ENCODE data around the gene ITGAE. TPM values are rescaled to one million over a fixed set of nuclear protein-coding genes. Genes with fewer than 3 reads are reported as not detected.

The ITGAE gene
- total and polyA plus RNA-seq, 4 donors, result 26.5 to 51.2 (median 42.1) TPM

- Histone ChIP-seq H3K27ac (ENCODE audit: low read depth, low read length) (no peak overlapping the region), H3K27me3 (ENCODE audit: control insufficient read depth, insufficient read depth, low read length) (peaks cover 42% of the 10 kb centered on the region), H3K9me3 (ENCODE audit: control insufficient read depth, insufficient read depth, low read length) (no peaks in the 10 kb centered on the region), H3K36me3 (ENCODE audit: control insufficient read depth, insufficient read depth, low read length) (peaks cover 14% of the 10 kb centered on the region), H3K4me3 (ENCODE audit: low read depth, low read length) (no peak overlapping the region), H3K4me1 (ENCODE audit: control insufficient read depth, insufficient read depth, low read length) (peaks cover 24% of the 10 kb centered on the region)
- 82% methylated on average over 9 of the region's 9 CpGs for WGBS (ENCODE audit: insufficient coverage)
- DNase-seq (ENCODE audit: low read depth in 4 of 6, low spot score in 6 of 6), result no peak
Observed at GRCh38 chr17:3693829-3694231, 107.2 kb downstream of the ITGAE start.

DNA sequence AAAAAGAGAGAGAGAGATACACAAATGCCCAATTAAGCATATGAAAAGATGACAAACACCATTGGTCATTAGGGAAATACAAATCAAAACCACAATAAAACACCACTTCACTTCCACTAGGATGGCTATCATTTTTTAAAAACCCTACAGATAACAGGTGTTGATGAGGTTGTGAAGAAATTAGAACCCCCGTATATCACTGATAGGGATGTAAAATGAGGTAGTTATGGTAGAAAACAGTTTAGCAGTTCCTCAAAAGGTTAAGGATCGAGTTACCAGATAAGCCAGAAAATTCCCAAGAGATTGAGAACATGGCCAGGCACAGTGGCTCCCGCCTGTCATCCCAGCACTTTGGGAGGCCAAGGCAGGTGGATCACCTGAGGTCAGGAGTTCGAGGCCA lies 107.8 kb downstream of the ITGAE start:
- Histone ChIP-seq H3K36me3 (ENCODE audit: control insufficient read depth, insufficient read depth, low read length) (peaks cover 14% of the 10 kb centered on the region), H3K27ac (ENCODE audit: low read depth, low read length) (no peak overlapping the region), H3K27me3 (ENCODE audit: control insufficient read depth, insufficient read depth, low read length) (peaks cover 42% of the 10 kb centered on the region), H3K4me1 (ENCODE audit: control insufficient read depth, insufficient read depth, low read length) (peaks cover 25% of the 10 kb centered on the region), H3K9me3 (ENCODE audit: control insufficient read depth, insufficient read depth, low read length) (no peaks in the 10 kb centered on the region), H3K4me3 (ENCODE audit: low read depth, low read length) (no peak overlapping the region)
- WGBS (ENCODE audit: insufficient coverage), result 86% methylated on average over 3 of the region's 4 CpGs
- no peak for DNase-seq (ENCODE audit: low read depth in 4 of 6, low spot score in 6 of 6)

DNA sequence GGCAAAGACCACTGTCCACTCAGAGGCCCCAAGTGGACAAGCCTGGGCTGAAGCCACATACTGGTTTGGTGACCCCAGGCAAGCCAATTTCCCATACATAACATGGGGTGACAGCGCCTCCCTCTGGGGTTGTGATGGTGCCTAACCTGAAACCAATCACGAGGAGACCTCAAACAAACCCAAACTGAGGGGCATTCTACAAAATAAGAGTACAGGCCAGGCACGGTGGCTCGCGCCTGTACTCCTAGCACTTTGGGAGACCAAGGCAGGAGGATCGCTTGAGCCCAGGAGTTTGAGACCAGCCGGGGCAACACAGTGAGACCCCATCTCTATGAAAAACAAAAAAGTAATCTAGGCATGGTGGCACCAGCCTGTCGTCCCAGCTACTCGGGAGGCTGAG lies 108.6 kb downstream of the ITGAE start:
- no peak for DNase-seq (ENCODE audit: low read depth in 4 of 6, low spot score in 6 of 6)

DNA sequence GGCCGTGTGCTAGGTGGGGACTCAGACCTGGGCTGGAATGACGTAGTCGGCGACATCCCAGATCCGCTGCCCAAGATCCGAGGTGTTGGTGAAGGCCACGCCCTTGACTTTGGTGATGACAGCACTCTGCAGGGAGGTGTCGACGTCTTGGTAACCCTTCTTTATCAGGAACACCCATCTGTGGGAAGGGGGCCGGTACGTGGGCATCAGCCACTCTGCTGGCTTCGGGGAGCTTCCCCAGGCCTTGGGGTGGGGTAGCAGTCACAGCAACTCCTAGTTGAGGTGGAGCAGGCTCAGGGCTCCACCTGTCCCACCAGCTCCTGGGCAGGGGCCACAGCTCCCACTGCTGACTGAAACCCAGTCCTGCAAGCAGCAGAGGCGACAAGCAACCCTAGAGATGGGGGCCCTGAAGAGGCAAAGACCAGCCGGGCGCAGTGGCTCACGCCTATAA lies 109.3 kb downstream of the ITGAE start:
- H3K27ac ChIP-seq (ENCODE audit: low read depth, low read length), result no peak overlapping the region
- no peaks in the 10 kb centered on the region for H3K9me3 ChIP-seq (ENCODE audit: control insufficient read depth, insufficient read depth, low read length)
- peaks cover 14% of the 10 kb centered on the region for H3K36me3 ChIP-seq (ENCODE audit: control insufficient read depth, insufficient read depth, low read length)
- peaks cover 33% of the 10 kb centered on the region for H3K27me3 ChIP-seq (ENCODE audit: control insufficient read depth, insufficient read depth, low read length)
- H3K4me1 ChIP-seq (ENCODE audit: control insufficient read depth, insufficient read depth, low read length), result peaks cover 25% of the 10 kb centered on the region
- DNase-seq (ENCODE audit: low read depth in 4 of 6, low spot score in 6 of 6), result no peak
- WGBS (ENCODE audit: insufficient coverage), result 77% methylated on average over 14 of the region's 16 CpGs
- no peak overlapping the region for H3K4me3 ChIP-seq (ENCODE audit: low read depth, low read length)

More for the DNA sequence above, 108.6 kb downstream of the ITGAE start:
- WGBS (ENCODE audit: insufficient coverage), result 86% methylated on average over 6 of the region's 9 CpGs
- Histone ChIP-seq H3K36me3 (ENCODE audit: control insufficient read depth, insufficient read depth, low read length) (peaks cover 14% of the 10 kb centered on the region), H3K9me3 (ENCODE audit: control insufficient read depth, insufficient read depth, low read length) (no peaks in the 10 kb centered on the region), H3K4me1 (ENCODE audit: control insufficient read depth, insufficient read depth, low read length) (peaks cover 28% of the 10 kb centered on the region), H3K27me3 (ENCODE audit: control insufficient read depth, insufficient read depth, low read length) (peaks cover 37% of the 10 kb centered on the region), H3K4me3 (ENCODE audit: low read depth, low read length) (no peak overlapping the region), H3K27ac (ENCODE audit: low read depth, low read length) (no peak overlapping the region)

DNA sequence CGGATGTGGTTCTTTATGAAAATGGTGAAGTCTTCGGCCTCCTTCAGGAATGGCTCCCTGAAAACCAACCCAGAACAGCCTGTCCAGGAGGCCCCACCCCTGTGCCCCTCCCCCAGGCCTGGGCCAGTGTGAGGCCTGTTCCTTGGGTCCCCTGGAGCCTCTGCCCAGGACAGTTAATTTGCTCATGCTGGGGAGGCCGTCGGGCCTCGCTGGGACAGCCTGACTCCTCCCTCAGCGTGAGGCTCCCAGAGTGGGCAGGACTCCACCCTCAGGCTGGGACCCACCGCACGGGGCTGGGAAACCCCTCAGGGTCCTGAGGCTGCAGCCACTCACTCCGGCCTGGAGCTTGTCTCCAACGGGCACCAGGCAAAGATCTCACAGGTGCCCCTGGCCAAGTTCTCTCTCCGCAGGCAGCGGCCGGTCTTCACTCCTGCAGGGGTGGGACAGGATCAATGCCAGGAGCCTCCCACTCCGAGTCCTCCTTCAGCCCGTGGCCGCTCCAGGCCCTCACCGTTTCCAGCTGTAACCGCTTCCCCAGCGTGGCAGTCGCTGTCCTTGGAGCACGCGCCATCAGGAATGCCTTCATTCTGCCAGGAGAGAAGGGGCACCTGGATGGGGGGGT lies 110.8 kb downstream of the ITGAE start:
- H3K27me3 ChIP-seq (ENCODE audit: control insufficient read depth, insufficient read depth, low read length), result peaks cover 23% of the 10 kb centered on the region
- no peak for DNase-seq (ENCODE audit: low read depth in 4 of 6, low spot score in 6 of 6)
- no peak overlapping the region for H3K27ac ChIP-seq (ENCODE audit: low read depth, low read length)
- peaks cover 15% of the 10 kb centered on the region for H3K4me1 ChIP-seq (ENCODE audit: control insufficient read depth, insufficient read depth, low read length)
- no peaks in the 10 kb centered on the region for H3K9me3 ChIP-seq (ENCODE audit: control insufficient read depth, insufficient read depth, low read length)
- H3K36me3 ChIP-seq (ENCODE audit: control insufficient read depth, insufficient read depth, low read length), result peaks cover 14% of the 10 kb centered on the region
- no peak overlapping the region for H3K4me3 ChIP-seq (ENCODE audit: low read depth, low read length)
- WGBS (ENCODE audit: insufficient coverage), result 71% methylated on average over 19 of the region's 22 CpGs

GRCh38 chr17:3689262-3690093 lies 111.5 kb downstream of the ITGAE start:
- no peaks in the 10 kb centered on the region for H3K9me3 ChIP-seq (ENCODE audit: control insufficient read depth, insufficient read depth, low read length)
- no peak for DNase-seq (ENCODE audit: low read depth in 4 of 6, low spot score in 6 of 6)
- H3K27me3 ChIP-seq (ENCODE audit: control insufficient read depth, insufficient read depth, low read length), result peaks cover 19% of the 10 kb centered on the region
- no peak overlapping the region for H3K4me3 ChIP-seq (ENCODE audit: low read depth, low read length)
- no peak overlapping the region for H3K27ac ChIP-seq (ENCODE audit: low read depth, low read length)
- WGBS (ENCODE audit: insufficient coverage), result 84% methylated on average over 36 of the region's 44 CpGs
- H3K36me3 ChIP-seq (ENCODE audit: control insufficient read depth, insufficient read depth, low read length), result peaks cover 14% of the 10 kb centered on the region
- H3K4me1 ChIP-seq (ENCODE audit: control insufficient read depth, insufficient read depth, low read length), result peaks cover 8% of the 10 kb centered on the region

DNA sequence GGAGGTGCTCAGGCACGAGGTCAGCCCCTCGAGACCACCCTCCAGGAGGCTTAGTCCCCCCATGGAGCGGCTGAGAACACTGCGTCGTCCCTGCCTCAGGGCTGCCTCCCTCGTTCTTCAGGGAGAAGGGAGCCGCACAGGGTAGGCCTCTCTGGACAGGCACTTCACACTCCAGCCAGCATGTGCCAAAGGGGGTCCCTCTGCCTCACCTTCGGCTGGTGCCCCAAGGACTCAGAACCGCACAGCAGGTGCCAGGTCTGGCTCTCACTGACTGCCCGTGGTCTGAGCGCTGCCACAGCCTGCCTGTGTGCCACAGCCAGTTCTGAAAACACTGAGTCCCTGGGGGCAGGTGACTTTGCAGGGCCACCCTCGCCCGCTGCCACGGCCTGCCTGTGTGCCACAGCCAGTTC lies 112.1 kb downstream of the ITGAE start:
- H3K4me1 ChIP-seq (ENCODE audit: control insufficient read depth, insufficient read depth, low read length), result peaks cover 6% of the 10 kb centered on the region
- peaks cover 16% of the 10 kb centered on the region for H3K27me3 ChIP-seq (ENCODE audit: control insufficient read depth, insufficient read depth, low read length)
- no peak overlapping the region for H3K4me3 ChIP-seq (ENCODE audit: low read depth, low read length)
- no peaks in the 10 kb centered on the region for H3K9me3 ChIP-seq (ENCODE audit: control insufficient read depth, insufficient read depth, low read length)
- H3K36me3 ChIP-seq (ENCODE audit: control insufficient read depth, insufficient read depth, low read length), result peaks cover 18% of the 10 kb centered on the region
- no peak overlapping the region for H3K27ac ChIP-seq (ENCODE audit: low read depth, low read length)
- no peak for DNase-seq (ENCODE audit: low read depth in 4 of 6, low spot score in 6 of 6)
- WGBS (ENCODE audit: insufficient coverage), result 57% methylated on average over 10 of the region's 14 CpGs

- peaks cover 15% of the 10 kb centered on the region for H3K27me3 ChIP-seq (ENCODE audit: control insufficient read depth, insufficient read depth, low read length)
Observed at GRCh38 chr17:3688027-3688553, 112.9 kb downstream of the ITGAE start.

GRCh38 chr17:3685174-3685573 lies 115.8 kb downstream of the ITGAE start:
- Histone ChIP-seq H3K36me3 (ENCODE audit: control insufficient read depth, insufficient read depth, low read length) (peaks cover 17% of the 10 kb centered on the region), H3K27ac (ENCODE audit: low read depth, low read length) (no peak overlapping the region), H3K9me3 (ENCODE audit: control insufficient read depth, insufficient read depth, low read length) (no peaks in the 10 kb centered on the region), H3K4me3 (ENCODE audit: low read depth, low read length) (no peak overlapping the region), H3K27me3 (ENCODE audit: control insufficient read depth, insufficient read depth, low read length) (peaks cover 12% of the 10 kb centered on the region), H3K4me1 (ENCODE audit: control insufficient read depth, insufficient read depth, low read length) (peaks cover 6% of the 10 kb centered on the region)
- DNase-seq (ENCODE audit: low read depth in 4 of 6, low spot score in 6 of 6), result no peak
- 37% methylated on average over 7 of the region's 13 CpGs for WGBS (ENCODE audit: insufficient coverage)

More at GRCh38 chr17:3688027-3688553, 112.9 kb downstream of the ITGAE start:
- peak in 2 of 6 donors; percentile 23 to 49 for DNase-seq (ENCODE audit: low read depth in 4 of 6, low spot score in 6 of 6)
- Histone ChIP-seq H3K4me1 (ENCODE audit: control insufficient read depth, insufficient read depth, low read length) (peaks cover 6% of the 10 kb centered on the region), H3K4me3 (ENCODE audit: low read depth, low read length) (no peak overlapping the region), H3K36me3 (ENCODE audit: control insufficient read depth, insufficient read depth, low read length) (peaks cover 18% of the 10 kb centered on the region), H3K9me3 (ENCODE audit: control insufficient read depth, insufficient read depth, low read length) (no peaks in the 10 kb centered on the region), H3K27ac (ENCODE audit: low read depth, low read length) (no peak overlapping the region)
- 21% methylated on average over 19 of the region's 19 CpGs for WGBS (ENCODE audit: insufficient coverage)

Measured in spinal cord (tissue), 10 donors.